Measurements from ENCODE around the gene DKK3. TPM values are rescaled to one million over a fixed set of nuclear protein-coding genes. Genes with fewer than 3 reads are reported as not detected.

DKK3 gene
- polyA plus RNA-seq, 2 of the 4 experiments (the other 2 are of a cell fraction), result 18.4 to 20.8 TPM

GRCh38 chr11:11973361-11973800 is 35.0 kb downstream of the DKK3 start (continued):
- no peak for TF ChIP-seq HOXA7 (CRISPR knock-in tag; IDR thresholded peaks at IDR 0.05)
- no peak for TF ChIP-seq JUN (IDR thresholded peaks at IDR 0.05)

GRCh38 chr11:11972730-11973341 is 35.6 kb downstream of the DKK3 start:
- ChIA-PET POLR2A (no interaction called here), CTCF (interaction anchor here (0.8 to 1.6 kb wide), 7 partner anchors 14 to 309 kb away, joined by 3 to 5 read pairs (median 4); no protein-coding TSS in a partner anchor)
- Histone ChIP-seq H3K4me1 (peaks cover 29% of the 10 kb centered on the region), H3K4me2 (no peak overlapping the region), H3K4me3 (no peak overlapping the region), H3K27ac (peak overlapping the region in 1 of 2 experiments; percentile 43; a peak in 2 of 6 replicates), H3K9me3 (no peaks in the 10 kb centered on the region)
- no peak for DNase-seq (ENCODE audit: low read depth in 1 of 2, low spot score in 1 of 2)
- WGBS (ENCODE audit: missing lambda C conversion rate), result 83% methylated on average over 3 of the region's 3 CpGs
- no peak for ATAC-seq
- no peak for FAIRE-seq
- no peak for TF ChIP-seq POLR2A (IDR thresholded peaks at IDR 0.05; ENCODE audit: low read length)
- TF ChIP-seq HMGXB4 (CRISPR knock-in tag; IDR thresholded peaks at IDR 0.05; ENCODE audit: borderline replicate concordance), result no peak
- TF ChIP-seq NR3C1 (IDR thresholded peaks at IDR 0.05), result no peak
- no peak for TF ChIP-seq ZSCAN20 (CRISPR knock-in tag; IDR thresholded peaks at IDR 0.05)
- TF ChIP-seq, protein P1, sequence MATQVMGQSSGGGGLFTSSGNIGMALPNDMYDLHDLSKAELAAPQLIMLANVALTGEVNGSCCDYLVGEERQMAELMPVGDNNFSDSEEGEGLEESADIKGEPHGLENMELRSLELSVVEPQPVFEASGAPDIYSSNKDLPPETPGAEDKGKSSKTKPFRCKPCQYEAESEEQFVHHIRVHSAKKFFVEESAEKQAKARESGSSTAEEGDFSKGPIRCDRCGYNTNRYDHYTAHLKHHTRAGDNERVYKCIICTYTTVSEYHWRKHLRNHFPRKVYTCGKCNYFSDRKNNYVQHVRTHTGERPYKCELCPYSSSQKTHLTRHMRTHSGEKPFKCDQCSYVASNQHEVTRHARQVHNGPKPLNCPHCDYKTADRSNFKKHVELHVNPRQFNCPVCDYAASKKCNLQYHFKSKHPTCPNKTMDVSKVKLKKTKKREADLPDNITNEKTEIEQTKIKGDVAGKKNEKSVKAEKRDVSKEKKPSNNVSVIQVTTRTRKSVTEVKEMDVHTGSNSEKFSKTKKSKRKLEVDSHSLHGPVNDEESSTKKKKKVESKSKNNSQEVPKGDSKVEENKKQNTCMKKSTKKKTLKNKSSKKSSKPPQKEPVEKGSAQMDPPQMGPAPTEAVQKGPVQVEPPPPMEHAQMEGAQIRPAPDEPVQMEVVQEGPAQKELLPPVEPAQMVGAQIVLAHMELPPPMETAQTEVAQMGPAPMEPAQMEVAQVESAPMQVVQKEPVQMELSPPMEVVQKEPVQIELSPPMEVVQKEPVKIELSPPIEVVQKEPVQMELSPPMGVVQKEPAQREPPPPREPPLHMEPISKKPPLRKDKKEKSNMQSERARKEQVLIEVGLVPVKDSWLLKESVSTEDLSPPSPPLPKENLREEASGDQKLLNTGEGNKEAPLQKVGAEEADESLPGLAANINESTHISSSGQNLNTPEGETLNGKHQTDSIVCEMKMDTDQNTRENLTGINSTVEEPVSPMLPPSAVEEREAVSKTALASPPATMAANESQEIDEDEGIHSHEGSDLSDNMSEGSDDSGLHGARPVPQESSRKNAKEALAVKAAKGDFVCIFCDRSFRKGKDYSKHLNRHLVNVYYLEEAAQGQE (IDR thresholded peaks at IDR 0.05), result no peak
- no peak for TF ChIP-seq BHLHE40 (IDR thresholded peaks at IDR 0.05; ENCODE audit: low read depth, low read length)
- no peak for TF ChIP-seq TFCP2L1 (CRISPR knock-in tag; IDR thresholded peaks at IDR 0.05)

- ATAC-seq, result no peak
- DNase-seq (ENCODE audit: low read depth in 1 of 2, low spot score in 1 of 2), result no peak
- ChIA-PET CTCF (interaction anchor here (0.5 to 1.6 kb wide), 11 partner anchors 10 to 944 kb away, joined by 3 to 5 read pairs (median 3); no protein-coding TSS in a partner anchor), POLR2A (no interaction called here)
- Histone ChIP-seq H3K4me2 (no peak overlapping the region), H3K9me3 (no peaks in the 10 kb centered on the region), H3K27ac (peak overlapping the region in 1 of 2 experiments; percentile 43; a peak in 2 of 6 replicates), H3K4me1 (peaks cover 21% of the 10 kb centered on the region), H3K4me3 (no peak overlapping the region)
- FAIRE-seq, result no peak
- TF ChIP-seq, protein P2, sequence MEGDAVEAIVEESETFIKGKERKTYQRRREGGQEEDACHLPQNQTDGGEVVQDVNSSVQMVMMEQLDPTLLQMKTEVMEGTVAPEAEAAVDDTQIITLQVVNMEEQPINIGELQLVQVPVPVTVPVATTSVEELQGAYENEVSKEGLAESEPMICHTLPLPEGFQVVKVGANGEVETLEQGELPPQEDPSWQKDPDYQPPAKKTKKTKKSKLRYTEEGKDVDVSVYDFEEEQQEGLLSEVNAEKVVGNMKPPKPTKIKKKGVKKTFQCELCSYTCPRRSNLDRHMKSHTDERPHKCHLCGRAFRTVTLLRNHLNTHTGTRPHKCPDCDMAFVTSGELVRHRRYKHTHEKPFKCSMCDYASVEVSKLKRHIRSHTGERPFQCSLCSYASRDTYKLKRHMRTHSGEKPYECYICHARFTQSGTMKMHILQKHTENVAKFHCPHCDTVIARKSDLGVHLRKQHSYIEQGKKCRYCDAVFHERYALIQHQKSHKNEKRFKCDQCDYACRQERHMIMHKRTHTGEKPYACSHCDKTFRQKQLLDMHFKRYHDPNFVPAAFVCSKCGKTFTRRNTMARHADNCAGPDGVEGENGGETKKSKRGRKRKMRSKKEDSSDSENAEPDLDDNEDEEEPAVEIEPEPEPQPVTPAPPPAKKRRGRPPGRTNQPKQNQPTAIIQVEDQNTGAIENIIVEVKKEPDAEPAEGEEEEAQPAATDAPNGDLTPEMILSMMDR (IDR thresholded peaks at IDR 0.05), result no peak
- no peak for TF ChIP-seq ATOH8 (CRISPR knock-in tag; IDR thresholded peaks at IDR 0.05; ENCODE audit: low read depth)
- no peak for TF ChIP-seq PHF8 (IDR thresholded peaks at IDR 0.05; ENCODE audit: borderline replicate concordance, low read depth)
- no peak for TF ChIP-seq CBX8 (IDR thresholded peaks at IDR 0.05)
- TF ChIP-seq NPAS2 (CRISPR knock-in tag; IDR thresholded peaks at IDR 0.05; ENCODE audit: borderline replicate concordance), result no peak
- no peak for TF ChIP-seq JUNB (IDR thresholded peaks at IDR 0.05)
- TF ChIP-seq TFCP2L1 (CRISPR knock-in tag; IDR thresholded peaks at IDR 0.05), result no peak
- no peak for TF ChIP-seq KDM1A (IDR thresholded peaks at IDR 0.05; ENCODE audit: low read depth)
- no peak for TF ChIP-seq BHLHE40 (IDR thresholded peaks at IDR 0.05; ENCODE audit: low read depth, low read length)
- no peak for TF ChIP-seq POLR2A (IDR thresholded peaks at IDR 0.05; ENCODE audit: low read length)
- no peak for TF ChIP-seq HOXA7 (CRISPR knock-in tag; IDR thresholded peaks at IDR 0.05)
- TF ChIP-seq JUN (IDR thresholded peaks at IDR 0.05), result no peak
- no peak for TF ChIP-seq EHF (CRISPR knock-in tag; IDR thresholded peaks at IDR 0.05)
- 65% methylated on average over 5 of the region's 5 CpGs for WGBS (ENCODE audit: missing lambda C conversion rate)
Observed at GRCh38 chr11:11971906-11972547, 36.4 kb downstream of the DKK3 start.

Measured in A549 (cell line).